HCT116 (cell line): ENCODE results near the gene CDC42EP3. TPM values are rescaled to one million over a fixed set of nuclear protein-coding genes. Genes with fewer than 3 reads are reported as not detected.

Source experiments
- ATAC-seq: fragments of 200-7000 bp; cut with Tn5 transposase; 2 replicates; pipeline ENCODE4 v1.9.1; 2020; ENCODE audit warnings: mild to moderate bottlenecking, moderate library complexity
- BruUV-seq: library from RNA; stranded (reverse); fragments of 400-500 nt; replicated peaks from 2 replicates; lab custom pipeline; 2021; lab: Mats Ljungman, UMichigan
- CTCF ChIA-PET: fragments of 300-600 bp; sonication (Branson Sonifier 250); formaldehyde crosslinking; loops from one replicate; lab custom pipeline; 2021; ENCODE audit warnings: antibody characterized with exemption; lab: Charles Lee
- POLR2A ChIA-PET: fragments of 300-600, 350-600 bp; sonication (Branson Sonifier 250); formaldehyde crosslinking; loops from one replicate; lab custom pipeline; 2021; ENCODE audit warnings: antibody characterized with exemption; lab: Charles Lee
- RAD21 ChIA-PET, 2 experiments: fragments of 300-600 bp; sonication (Branson Sonifier 250); formaldehyde crosslinking; loops; one replicate each; lab custom pipeline; 2023; ENCODE audit warnings: low total read pairs in 2 of 2; ENCODE audit not compliant: uncharacterized antibody in 2 of 2, unreplicated experiment in 2 of 2, low non-redundant PET in 1 of 2; lab: Charles Lee
- DNase-seq: peaks from one replicate; pipeline ENCODE4 v3.0.0-alpha.2; 2010; ENCODE audit warnings: low read depth, low spot score
- H2AFZ ChIP-seq: fragments of 200-600 bp; shearing (Covaris generic), sonication (generic); 2 replicates; pipeline ENCODE4 v1.6.1; 2017; ENCODE audit warnings: low read depth, mixed run types, mixed read lengths, antibody characterized with exemption, low read length; ENCODE audit not compliant: poor library complexity, severe bottlenecking
- H3K27ac ChIP-seq: 2 replicates; pipeline ENCODE4 v1.5.1; 2012; ENCODE audit warnings: low read depth, low read length
- H3K27me3 ChIP-seq: fragments of 200-600 bp; sonication (generic); 2 replicates; pipeline ENCODE4 v1.6.1; 2016; ENCODE audit warnings: mixed run types, low read length, mixed read lengths; ENCODE audit not compliant: insufficient read depth
- H3K36me3 ChIP-seq, 2 experiments: fragments of 200-500 bp in 1 of 2; fragments of 200-600 bp in 1 of 2; sonication (Bioruptor generic) in 1 of 2; sonication (generic) in 1 of 2; 2 replicates each; pipeline versions ENCODE4 v1.5.1 to v1.6.1; 2014 to 2016; ENCODE audit warnings: low read length in 2 of 2, inconsistent platforms in 1 of 2, mixed read lengths in 1 of 2, mixed run types in 1 of 2; ENCODE audit not compliant: insufficient read depth in 2 of 2, control insufficient read depth in 1 of 2
- H3K4me1 ChIP-seq, 2 experiments: fragments of 200-600 bp in 1 of 2; sonication (generic) in 1 of 2; 2 replicates each; pipeline versions ENCODE4 v1.5.1 to v1.6.1; 2012 to 2017; ENCODE audit warnings: low read length in 2 of 2, inconsistent platforms in 1 of 2, mild to moderate bottlenecking in 1 of 2, mixed read lengths in 1 of 2, mixed run types in 1 of 2, moderate library complexity in 1 of 2; ENCODE audit not compliant: insufficient read depth in 2 of 2, control insufficient read depth in 1 of 2
- H3K4me2 ChIP-seq: fragments of 200-600 bp; sonication (generic); 2 replicates; pipeline ENCODE4 v1.6.1; 2017; ENCODE audit warnings: mixed run types, low read length, mixed read lengths
- H3K4me3 ChIP-seq, 2 experiments: fragments of 200-600 bp in 1 of 2; sonication (generic) in 1 of 2; replicated peaks in 1 of 2; 2 replicates each; pipeline ENCODE4 v1.5.1; 2011 to 2016; ENCODE audit warnings: low read length in 2 of 2, control low read depth in 1 of 2, low read depth in 1 of 2, mild to moderate bottlenecking in 1 of 2, mixed read lengths in 1 of 2, mixed run types in 1 of 2
- H3K79me2 ChIP-seq: fragments of 200-600 bp; sonication (generic); 2 replicates; pipeline ENCODE4 v1.6.1; 2017; ENCODE audit warnings: mild to moderate bottlenecking, mixed run types, low read length, moderate library complexity, mixed read lengths; ENCODE audit not compliant: insufficient read depth
- H3K9ac ChIP-seq: fragments of 200-600 bp; sonication (generic); 2 replicates; pipeline ENCODE4 v1.6.1; 2016; ENCODE audit warnings: low read length, mixed read lengths
- H3K9me2 ChIP-seq: fragments of 200-600 bp; sonication (generic), shearing (Covaris generic); 2 replicates; pipeline ENCODE4 v1.6.1; 2017; ENCODE audit warnings: mixed run types, mild to moderate bottlenecking, moderate library complexity; ENCODE audit not compliant: insufficient read depth
- H3K9me3 ChIP-seq, 2 experiments: fragments of 200-500 bp in 1 of 2; fragments of 200-600 bp in 1 of 2; sonication (Bioruptor generic) in 1 of 2; sonication (generic) in 1 of 2; 2 replicates each; pipeline ENCODE4 v1.6.1; 2014 to 2017; ENCODE audit warnings: low read length in 2 of 2, mixed read lengths in 2 of 2, inconsistent platforms in 1 of 2, low read depth in 1 of 2, mild to moderate bottlenecking in 1 of 2, mixed run types in 1 of 2, moderate library complexity in 1 of 2; ENCODE audit not compliant: control insufficient read depth in 1 of 2, insufficient read depth in 1 of 2
- H4K20me1 ChIP-seq: fragments of 200-600 bp; sonication (generic), shearing (Covaris generic); 2 replicates; pipeline ENCODE4 v1.6.1; 2017; ENCODE audit warnings: mixed run types, mild to moderate bottlenecking, moderate library complexity; ENCODE audit not compliant: insufficient read depth
- CBX3 ChIP-seq: IDR thresholded peaks from 2 replicates; pipeline ENCODE4 v1.6.1; 2012; ENCODE audit warnings: low read depth
- CEBPB ChIP-seq: IDR thresholded peaks from 2 replicates; pipeline ENCODE4 v1.6.1; 2012; ENCODE audit warnings: low read depth
- CTCF ChIP-seq, 3 experiments: fragments of 200-600 bp in 1 of 3; sonication (generic) in 1 of 3; IDR thresholded peaks in 2 of 3; conservative IDR thresholded peaks in 1 of 3; 2 replicates each; pipeline ENCODE4 v1.5.1; 2012 to 2017; ENCODE audit warnings: low read depth in 2 of 3, low read length in 2 of 3, antibody characterized with exemption in 1 of 3, borderline replicate concordance in 1 of 3, control low read depth in 1 of 3, mild to moderate bottlenecking in 1 of 3, mixed read lengths in 1 of 3, mixed run types in 1 of 3, moderate library complexity in 1 of 3; ENCODE audit not compliant: insufficient read depth in 1 of 3
- EZH2phosphoT487 ChIP-seq: fragments of 200-600 bp; IDR thresholded peaks from 2 replicates; pipeline ENCODE4 v1.6.1; 2018; ENCODE audit warnings: antibody characterized with exemption, borderline replicate concordance
- FOSL1 ChIP-seq: IDR thresholded peaks from 2 replicates; pipeline ENCODE4 v1.6.1; 2012; ENCODE audit warnings: low read depth
- JUND ChIP-seq: IDR thresholded peaks from 2 replicates; pipeline ENCODE4 v1.6.1; 2012
- MAX ChIP-seq: IDR thresholded peaks from 2 replicates; pipeline ENCODE4 v1.6.1; 2012
- POLR2AphosphoS5 ChIP-seq: IDR thresholded peaks from 2 replicates; pipeline ENCODE4 v1.6.1; 2011; ENCODE audit warnings: mild to moderate bottlenecking, low read depth, low read length, moderate library complexity
- SP1 ChIP-seq: IDR thresholded peaks from 2 replicates; pipeline ENCODE4 v1.6.1; 2012; ENCODE audit warnings: low read depth
- ZFX ChIP-seq: fragments of 450-650 bp; IDR thresholded peaks from 2 replicates; pipeline ENCODE4 v1.6.1; 2017
- ZNF274 ChIP-seq: fragments of 200-500 bp; sonication (Bioruptor generic); IDR thresholded peaks from 2 replicates; pipeline ENCODE4 v1.6.1; 2014; ENCODE audit warnings: mild to moderate bottlenecking, low read depth, low read length, inconsistent platforms
- intact Hi-C: fragments of 100-400 bp; cut with micrococcal nuclease; formaldehyde crosslinking; loops from 2 replicates; pipeline ENCODE4 v1.10.0; 2022
- total RNA-seq: library from RNA; stranded (reverse); gene quantifications from one replicate; pipeline ENCODE4 v1.2.1, GENCODE V29; 2021; ENCODE audit not compliant: unreplicated experiment

Gene CDC42EP3
- total RNA-seq, 1 experiment from 2014 or later, result 38.2 TPM

GRCh38 chr2:37718515-37719161 lies 47.2 kb upstream of the CDC42EP3 start:
- no peaks in the 10 kb centered on the region for H3K36me3 ChIP-seq
- CTCF ChIA-PET, result no interaction called here
- TF ChIP-seq ZNF274 (no peak), CBX3 (no peak), FOSL1 (no peak), SP1 (no peak), JUND (no peak), POLR2AphosphoS5 (no peak), EZH2phosphoT487 (no peak), MAX (no peak), CEBPB (no peak), CTCF (IDR thresholded peaks at IDR 0.05 in 2 of 3, conservative IDR thresholded peaks at IDR 0.05 in 1 of 3; ENCODE audit: borderline replicate concordance in 1 of 3, insufficient read depth in 1 of 3, low read depth in 2 of 3, low read length in 2 of 3) (no peak), ZFX (no peak)
- no peak overlapping the region for H3K4me3 ChIP-seq
- H3K27me3 ChIP-seq, result no peaks in the 10 kb centered on the region
- no TSS peak for BruUV-seq
- no peaks in the 10 kb centered on the region for H3K4me1 ChIP-seq
- no peak overlapping the region for H3K4me2 ChIP-seq
- H3K9me3 ChIP-seq, result no peaks in the 10 kb centered on the region
- POLR2A ChIA-PET, result no interaction called here
- no peak for ATAC-seq
- no peaks in the 10 kb centered on the region for H3K9me2 ChIP-seq
- no peaks in the 10 kb centered on the region for H3K79me2 ChIP-seq
- RAD21 ChIA-PET, result no interaction called here
- no peak overlapping the region for H3K9ac ChIP-seq
- no peaks in the 10 kb centered on the region for H4K20me1 ChIP-seq
- DNase-seq, result no peak
- H2AFZ ChIP-seq, result no peak overlapping the region
- H3K27ac ChIP-seq, result no peak overlapping the region
- intact Hi-C loops, result no loop called here
